Neural cell (in vitro differentiated cells): Measurements from ENCODE around the gene PPEF2.

Source experiments
- CTCF ChIP-seq: fragments of 450-650 bp; IDR thresholded peaks from 2 replicates; pipeline ENCODE4 v1.5.1; 2014; ENCODE audit warnings: antibody characterized with exemption, mild to moderate bottlenecking, moderate library complexity; ENCODE audit not compliant: poor library complexity, severe bottlenecking
- EP300 ChIP-seq: fragments of 450-650 bp; conservative IDR thresholded peaks from 2 replicates; pipeline ENCODE4 v1.6.1; 2014; ENCODE audit warnings: antibody characterized with exemption, mild to moderate bottlenecking, moderate library complexity; ENCODE audit not compliant: poor library complexity, severe bottlenecking
- EZH2 ChIP-seq: fragments of 200-600, 300-800 bp; shearing (Covaris generic), sonication (generic); IDR thresholded peaks from 2 replicates; pipeline ENCODE4 v1.6.1; 2014; ENCODE audit warnings: antibody characterized with exemption, low read length, borderline replicate concordance, mild to moderate bottlenecking; ENCODE audit not compliant: insufficient read depth, poor library complexity, severe bottlenecking
- MXI1 ChIP-seq: fragments of 450-650 bp; conservative IDR thresholded peaks from 2 replicates; pipeline ENCODE4 v1.6.1; 2014; ENCODE audit warnings: antibody characterized with exemption, mild to moderate bottlenecking; ENCODE audit not compliant: poor library complexity, severe bottlenecking
- POLR2AphosphoS5 ChIP-seq: IDR thresholded peaks from 2 replicates; pipeline ENCODE4 v1.6.1; 2012
- RAD21 ChIP-seq: fragments of 450-650 bp; conservative IDR thresholded peaks from 2 replicates; pipeline ENCODE4 v1.6.1; 2014; ENCODE audit warnings: antibody characterized with exemption, mild to moderate bottlenecking, moderate library complexity
- REST ChIP-seq: IDR thresholded peaks from 2 replicates; pipeline ENCODE4 v1.6.1; 2012; ENCODE audit warnings: borderline replicate concordance
- TAF1 ChIP-seq: IDR thresholded peaks from 2 replicates; pipeline ENCODE4 v1.6.1; 2012; ENCODE audit warnings: low read depth

- TF ChIP-seq CTCF (peak; percentile 75), EP300 (no peak), MXI1 (peak; percentile 79), REST (no peak), RAD21 (peak; percentile 47), EZH2 (no peak), POLR2AphosphoS5 (peak; percentile 21), TAF1 (no peak)
Measured at GRCh38 chr4:75940692-75941253, 38.5 kb upstream of the PPEF2 start, which contains the start of gene NAAA.
